Stomach (tissue), 4 donors: ENCODE measurements around the gene TMEM147.

Source experiments
- CTCF ChIP-seq, 7 experiments: fragments of 450-650 bp in 4 of 7; fragments of 200-600 bp in 3 of 7; sonication (generic) in 3 of 7; IDR thresholded peaks; one replicate each; pipeline ENCODE4 v1.5.1; 2016 to 2019; ENCODE audit warnings: antibody characterized with exemption in 7 of 7, control low read depth in 2 of 7, mild to moderate bottlenecking in 1 of 7
- EP300 ChIP-seq: sonication (generic); formaldehyde crosslinking; IDR thresholded peaks from one replicate; pipeline ENCODE4 v1.6.1; 2017; ENCODE audit warnings: antibody characterized with exemption
- POLR2A ChIP-seq, 4 donors: fragments of 450-650 bp; IDR thresholded peaks; one replicate each; pipeline ENCODE4 v1.6.1; 2016; ENCODE audit warnings: antibody characterized with exemption in 4 of 4, control low read depth in 2 of 4, mild to moderate bottlenecking in 1 of 4, moderate library complexity in 1 of 4
- POLR2AphosphoS5 ChIP-seq, 3 donors: sonication (generic); formaldehyde crosslinking; IDR thresholded peaks; one replicate each; pipeline ENCODE4 v1.6.1; 2016; ENCODE audit warnings: antibody characterized with exemption in 3 of 3

- TF ChIP-seq POLR2A (IDR thresholded peaks at IDR 0.05) (no peak), CTCF (IDR thresholded peaks at IDR 0.05) (no peak), POLR2AphosphoS5 (IDR thresholded peaks at IDR 0.05) (no peak), EP300 (no peak)
Measured at GRCh38 chr19:35562336-35562735, 16.9 kb downstream of the TMEM147 start.
